Hepatocyte (in vitro differentiated cells): Measurements from ENCODE around the gene TMEM117.
"Not testable (repeated sequence)": the region's sequence is repeated elsewhere in the genome, so short reads cannot be mapped to it uniquely, and the experiment has no call there.

Source experiments
- CTCF ChIP-seq: fragments of 200-600 bp; sonication (generic); IDR thresholded peaks from 2 replicates; pipeline ENCODE4 v1.5.1; 2016; ENCODE audit warnings: antibody characterized with exemption, mild to moderate bottlenecking; ENCODE audit not compliant: poor library complexity
- EZH2 ChIP-seq: fragments of 200-600 bp; sonication (generic); IDR thresholded peaks from 2 replicates; pipeline ENCODE4 v1.6.1; 2016; ENCODE audit warnings: antibody characterized with exemption, mild to moderate bottlenecking, borderline replicate concordance

GRCh38 chr12:44379113-44379512, 543.2 kb downstream of the TMEM117 start:
- TF ChIP-seq CTCF, EZH2: not testable (repeated sequence)
